GM12873 (cell line): ENCODE data around the gene RACGAP1.

ENCODE experiments used
- TF ChIP-seq, protein P1 (sequence below): IDR thresholded peaks from 2 replicates; pipeline ENCODE4 v1.5.1; 2012; ENCODE audit warnings: low read depth, mild to moderate bottlenecking, moderate library complexity, low read length, control low read depth; ENCODE audit not compliant: insufficient read depth; ENCODE audit errors: missing control alignments

The RACGAP1 gene

DNA sequence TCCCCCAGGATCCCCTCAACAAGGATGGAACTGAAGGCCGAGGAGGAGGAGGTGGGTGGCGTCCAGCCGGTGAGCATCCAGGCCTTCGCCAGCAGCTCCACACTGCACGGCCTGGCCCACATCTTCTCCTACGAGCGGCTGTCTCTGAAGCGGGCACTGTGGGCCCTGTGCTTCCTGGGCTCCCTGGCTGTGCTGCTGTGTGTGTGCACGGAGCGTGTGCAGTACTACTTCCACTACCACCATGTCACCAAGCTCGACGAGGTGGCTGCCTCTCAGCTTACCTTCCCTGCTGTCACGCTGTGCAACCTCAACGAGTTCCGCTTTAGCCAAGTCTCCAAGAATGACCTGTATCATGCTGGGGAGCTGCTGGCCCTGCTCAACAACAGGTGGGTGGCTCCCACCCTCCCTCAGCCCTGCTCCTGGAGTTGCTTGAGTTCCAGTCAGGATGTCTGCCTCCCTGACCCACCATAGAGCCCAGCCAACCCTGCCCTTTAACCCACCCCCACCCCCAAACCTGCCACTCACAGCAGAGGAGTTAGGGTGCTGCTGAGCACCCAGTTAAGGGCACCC, 33.5 kb upstream of the RACGAP1 start:
- TF ChIP-seq, protein P1, sequence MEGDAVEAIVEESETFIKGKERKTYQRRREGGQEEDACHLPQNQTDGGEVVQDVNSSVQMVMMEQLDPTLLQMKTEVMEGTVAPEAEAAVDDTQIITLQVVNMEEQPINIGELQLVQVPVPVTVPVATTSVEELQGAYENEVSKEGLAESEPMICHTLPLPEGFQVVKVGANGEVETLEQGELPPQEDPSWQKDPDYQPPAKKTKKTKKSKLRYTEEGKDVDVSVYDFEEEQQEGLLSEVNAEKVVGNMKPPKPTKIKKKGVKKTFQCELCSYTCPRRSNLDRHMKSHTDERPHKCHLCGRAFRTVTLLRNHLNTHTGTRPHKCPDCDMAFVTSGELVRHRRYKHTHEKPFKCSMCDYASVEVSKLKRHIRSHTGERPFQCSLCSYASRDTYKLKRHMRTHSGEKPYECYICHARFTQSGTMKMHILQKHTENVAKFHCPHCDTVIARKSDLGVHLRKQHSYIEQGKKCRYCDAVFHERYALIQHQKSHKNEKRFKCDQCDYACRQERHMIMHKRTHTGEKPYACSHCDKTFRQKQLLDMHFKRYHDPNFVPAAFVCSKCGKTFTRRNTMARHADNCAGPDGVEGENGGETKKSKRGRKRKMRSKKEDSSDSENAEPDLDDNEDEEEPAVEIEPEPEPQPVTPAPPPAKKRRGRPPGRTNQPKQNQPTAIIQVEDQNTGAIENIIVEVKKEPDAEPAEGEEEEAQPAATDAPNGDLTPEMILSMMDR: no peak

DNA sequence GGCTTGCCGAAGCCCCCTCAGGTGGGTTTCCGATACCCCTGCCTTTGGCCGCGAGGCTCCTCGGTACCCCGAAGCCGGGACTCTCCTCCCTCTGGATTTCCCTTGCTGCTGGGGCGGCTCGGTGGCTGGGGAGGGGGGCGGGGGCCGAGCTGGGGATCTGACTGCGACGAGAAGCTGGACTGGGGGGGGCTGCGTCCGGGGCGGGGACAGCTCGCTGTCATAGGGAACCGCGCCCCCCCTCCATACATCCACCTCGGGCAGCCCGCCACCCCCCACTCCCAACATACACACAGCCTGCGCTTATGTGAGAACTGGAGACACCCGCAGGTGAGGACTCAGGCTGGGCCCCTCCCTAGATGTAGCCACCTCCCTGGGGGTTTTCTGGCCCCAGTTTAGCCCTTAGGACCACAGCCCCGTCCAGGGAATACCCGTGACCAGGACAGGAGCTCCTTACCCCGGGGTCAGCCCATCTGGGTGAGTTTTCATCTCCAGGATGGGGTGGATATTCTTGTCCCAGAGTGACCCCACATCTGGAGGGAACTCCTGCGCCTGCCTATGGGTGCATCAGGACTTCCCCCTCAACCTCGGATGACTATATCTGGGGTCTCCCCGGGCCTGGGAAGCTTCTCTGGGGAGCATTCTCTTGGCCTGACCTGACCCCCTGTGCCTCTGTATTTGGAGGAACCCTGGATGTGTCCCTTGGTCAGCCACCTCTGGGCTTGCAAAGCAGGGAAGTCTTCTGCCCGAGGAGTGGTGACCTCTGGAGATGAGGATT, 32.8 kb upstream of the RACGAP1 start:
- TF ChIP-seq, protein P1: no peak

DNA sequence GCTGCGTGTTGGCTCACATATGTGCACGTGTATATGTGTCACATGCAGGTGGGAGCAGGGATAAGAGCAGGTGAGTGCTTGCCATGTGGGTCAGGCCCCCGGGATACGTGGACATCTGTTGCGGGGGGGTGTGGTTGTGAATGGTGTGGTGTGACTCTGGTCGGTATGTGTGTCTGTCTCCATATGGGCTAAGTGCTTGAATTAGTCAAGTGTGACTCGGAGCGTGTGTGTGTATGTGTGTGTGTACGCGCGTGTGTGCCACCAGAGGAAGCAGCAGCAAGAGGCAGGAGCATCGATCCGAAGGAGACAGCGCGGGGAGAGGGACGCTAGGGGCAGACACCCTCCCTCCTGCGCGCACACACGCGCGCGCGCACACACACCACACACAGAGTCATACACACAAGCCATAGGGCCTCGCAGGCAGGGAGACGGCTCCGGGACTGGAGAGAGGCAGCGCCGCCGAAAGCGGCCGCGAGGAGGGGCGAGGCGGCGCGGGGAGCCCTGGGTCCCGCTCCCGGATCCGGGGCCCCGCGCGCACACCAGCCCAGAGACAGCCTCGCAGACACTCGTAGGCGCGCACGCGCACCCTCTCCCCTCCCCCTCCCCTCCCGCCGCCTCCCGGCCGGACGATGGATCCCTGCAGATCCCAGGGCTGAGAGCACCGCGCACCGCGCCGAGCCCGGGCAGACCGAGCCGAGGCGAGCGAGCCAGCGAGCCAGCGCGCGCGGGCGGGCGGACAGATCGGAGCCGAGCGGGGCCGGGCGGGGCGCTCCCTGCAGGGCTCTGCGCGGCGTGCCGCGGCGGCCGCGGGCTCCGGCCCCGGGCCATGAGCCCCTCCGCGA, 31.9 kb upstream of the RACGAP1 start, which contains the start of gene ASIC1:
TSS of gene ASIC1 (plus strand) at position 597 of the 842 bp plus-strand sequence. CDS start 1,171 bp downstream, outside the sequence.
- TF ChIP-seq, protein P1: no peak

DNA sequence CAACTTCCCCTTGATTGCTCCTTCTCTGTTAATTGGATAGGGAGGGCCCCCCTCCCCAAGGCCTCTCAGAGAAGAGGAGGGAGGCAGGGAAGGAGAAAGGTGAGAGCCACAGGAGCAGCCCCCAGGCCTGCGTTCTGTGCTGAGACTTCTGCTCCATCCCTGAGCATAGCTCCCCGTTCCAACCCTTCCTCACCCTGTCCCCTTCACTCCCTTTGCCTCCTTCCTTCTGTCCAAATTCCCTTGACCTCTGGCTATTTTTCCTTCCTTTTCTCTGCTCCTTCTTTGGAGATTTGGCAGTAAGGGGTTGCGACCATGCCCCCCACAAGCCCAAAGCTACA, 31.3 kb upstream of the RACGAP1 start:
- TF ChIP-seq, protein P1: no peak

DNA sequence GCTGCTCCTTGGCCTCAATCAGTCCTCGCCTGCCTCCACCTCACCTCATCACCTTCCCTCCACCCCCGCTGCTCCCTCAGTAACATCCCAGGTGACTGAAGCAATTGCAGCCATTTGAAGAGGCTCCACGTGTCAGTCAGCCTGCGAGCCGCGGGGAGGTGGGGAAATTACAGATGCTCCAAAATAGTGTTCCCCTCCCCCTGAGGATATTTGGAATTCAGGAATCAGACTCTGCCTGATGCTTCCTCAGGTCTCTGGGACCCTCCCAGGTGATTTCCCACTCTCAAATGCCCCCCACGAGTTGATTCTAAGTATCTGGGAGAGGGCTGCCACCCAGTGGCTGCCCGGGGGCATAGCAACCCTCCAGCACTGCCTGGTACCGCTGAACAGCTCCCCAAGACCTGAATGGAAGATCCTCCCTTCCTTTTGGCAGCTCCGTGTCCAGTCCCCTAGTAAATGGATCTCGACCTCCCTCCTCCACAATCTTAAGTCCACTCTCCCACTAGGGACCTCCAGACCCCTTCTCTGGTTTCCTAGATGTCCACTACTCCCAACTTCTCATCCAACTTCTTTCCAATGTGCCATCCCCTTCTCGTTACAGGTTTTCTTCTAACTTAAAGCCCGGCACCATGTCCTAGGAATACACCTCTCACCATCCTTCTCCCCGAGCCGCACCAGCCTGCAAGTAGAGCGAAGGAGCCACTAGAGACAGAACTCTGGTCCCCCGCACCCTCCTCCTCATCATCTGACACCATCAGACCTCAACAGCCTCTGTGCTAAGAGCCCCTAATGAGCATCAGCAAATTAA, 30.7 kb upstream of the RACGAP1 start:
- TF ChIP-seq, protein P1: peak; percentile 99

DNA sequence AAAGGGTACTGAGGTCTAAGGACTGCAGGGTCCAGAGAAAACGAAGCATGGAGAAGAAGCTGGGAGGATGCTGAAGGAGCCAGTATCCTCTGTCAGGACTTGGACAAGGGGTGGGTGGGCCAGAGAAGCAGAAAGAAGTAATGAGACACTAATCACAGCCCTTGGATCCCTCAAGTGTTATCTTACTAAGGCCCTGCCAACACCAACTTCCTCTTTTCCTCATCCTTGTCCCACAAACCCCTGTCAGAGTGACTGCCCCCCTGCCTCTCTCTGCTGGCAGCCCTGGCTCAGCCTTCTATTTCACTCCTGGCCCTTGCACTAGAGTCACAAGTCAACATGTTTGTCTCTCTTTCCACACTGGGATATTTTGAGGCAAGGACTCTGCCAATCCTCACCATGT, 28.3 kb upstream of the RACGAP1 start:
- TF ChIP-seq, protein P1: no peak
